ENCODE measurements around the gene SAMD14.

SAMD14 gene

GRCh38 chr17:50165867-50166517, 36.0 kb upstream of the SAMD14 start, which contains the start of gene SGCA:
Gene SGCA (plus strand): TSS chr17:50166005. CDS start chr17:50166041, 36 bp downstream.
- Histone ChIP-seq H3K27me3 (ENCODE audit: control insufficient read depth, insufficient read depth, low read length) (no peaks in the 10 kb centered on the region), H3K9me3 (ENCODE audit: control insufficient read depth, low read length) (no peaks in the 10 kb centered on the region), H3K4me1 (peaks cover 5% of the 10 kb centered on the region), H3K4me2 (ENCODE audit: low read length) (no peak within 1 kb of the TSS), H3K27ac (no peak within 1 kb of the TSS), H2AFZ (no peak within 1 kb of the TSS), H3K4me3 (ENCODE audit: low read depth, low read length) (no peak within 1 kb of the TSS), H3K9ac (no peak within 1 kb of the TSS), H3K79me2 (no peaks in the 10 kb centered on the region), H3K36me3 (ENCODE audit: control insufficient read depth, insufficient read depth, low read length) (no peaks in the 10 kb centered on the region)
- TF ChIP-seq, protein P1, sequence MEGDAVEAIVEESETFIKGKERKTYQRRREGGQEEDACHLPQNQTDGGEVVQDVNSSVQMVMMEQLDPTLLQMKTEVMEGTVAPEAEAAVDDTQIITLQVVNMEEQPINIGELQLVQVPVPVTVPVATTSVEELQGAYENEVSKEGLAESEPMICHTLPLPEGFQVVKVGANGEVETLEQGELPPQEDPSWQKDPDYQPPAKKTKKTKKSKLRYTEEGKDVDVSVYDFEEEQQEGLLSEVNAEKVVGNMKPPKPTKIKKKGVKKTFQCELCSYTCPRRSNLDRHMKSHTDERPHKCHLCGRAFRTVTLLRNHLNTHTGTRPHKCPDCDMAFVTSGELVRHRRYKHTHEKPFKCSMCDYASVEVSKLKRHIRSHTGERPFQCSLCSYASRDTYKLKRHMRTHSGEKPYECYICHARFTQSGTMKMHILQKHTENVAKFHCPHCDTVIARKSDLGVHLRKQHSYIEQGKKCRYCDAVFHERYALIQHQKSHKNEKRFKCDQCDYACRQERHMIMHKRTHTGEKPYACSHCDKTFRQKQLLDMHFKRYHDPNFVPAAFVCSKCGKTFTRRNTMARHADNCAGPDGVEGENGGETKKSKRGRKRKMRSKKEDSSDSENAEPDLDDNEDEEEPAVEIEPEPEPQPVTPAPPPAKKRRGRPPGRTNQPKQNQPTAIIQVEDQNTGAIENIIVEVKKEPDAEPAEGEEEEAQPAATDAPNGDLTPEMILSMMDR (IDR thresholded peaks at IDR 0.05), result no peak

- Histone ChIP-seq H3K36me3 (ENCODE audit: control insufficient read depth, insufficient read depth, low read length) (no peaks in the 10 kb centered on the region), H3K4me1 (peaks cover 5% of the 10 kb centered on the region), H3K4me3 (ENCODE audit: low read depth, low read length) (no peak overlapping the region), H3K9ac (no peak overlapping the region), H2AFZ (no peak overlapping the region), H3K9me3 (ENCODE audit: control insufficient read depth, low read length) (no peaks in the 10 kb centered on the region), H3K27ac (no peak overlapping the region), H3K27me3 (ENCODE audit: control insufficient read depth, insufficient read depth, low read length) (no peaks in the 10 kb centered on the region), H3K4me2 (ENCODE audit: low read length) (no peak overlapping the region), H3K79me2 (no peaks in the 10 kb centered on the region)
- TF ChIP-seq, protein P1 (IDR thresholded peaks at IDR 0.05), result no peak
These were observed 35.5 kb upstream of the SAMD14 start for GRCh38 chr17:50165466-50165865.

DNA sequence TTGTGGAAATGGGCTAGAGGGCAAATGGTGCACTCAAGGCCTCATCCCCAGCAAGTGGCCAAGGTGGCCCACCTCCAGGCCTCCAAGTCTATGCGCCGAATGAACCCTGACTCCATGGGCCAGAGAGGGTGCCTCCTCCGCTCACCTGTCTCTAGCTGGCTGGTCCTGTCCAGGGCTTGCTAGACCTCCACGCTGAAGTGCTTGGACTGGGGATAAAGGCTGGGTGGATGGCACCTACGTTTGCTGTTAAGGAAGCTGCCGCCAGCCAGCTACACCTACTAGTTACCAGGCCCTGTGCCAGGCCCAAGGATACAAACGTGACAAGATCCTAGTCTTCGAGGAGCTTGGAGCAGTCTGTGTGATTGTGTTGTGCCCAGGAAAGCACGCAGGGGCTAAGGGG, 35.1 kb upstream of the SAMD14 start:
- TF ChIP-seq, protein P1 (IDR thresholded peaks at IDR 0.05), result no peak

GRCh38 chr17:50164697-50164988, 34.7 kb upstream of the SAMD14 start:
- H3K4me3 ChIP-seq (ENCODE audit: low read depth, low read length), result no peak overlapping the region
- no peak overlapping the region for H3K9ac ChIP-seq
- H3K27ac ChIP-seq, result no peak overlapping the region
- H3K4me2 ChIP-seq (ENCODE audit: low read length), result no peak overlapping the region
- H3K36me3 ChIP-seq (ENCODE audit: control insufficient read depth, insufficient read depth, low read length), result no peaks in the 10 kb centered on the region
- H3K79me2 ChIP-seq, result no peaks in the 10 kb centered on the region
- H3K27me3 ChIP-seq (ENCODE audit: control insufficient read depth, insufficient read depth, low read length), result no peaks in the 10 kb centered on the region
- no peaks in the 10 kb centered on the region for H3K9me3 ChIP-seq (ENCODE audit: control insufficient read depth, low read length)
- TF ChIP-seq, protein P1 (IDR thresholded peaks at IDR 0.05), result no peak
- peaks cover 5% of the 10 kb centered on the region for H3K4me1 ChIP-seq
- H2AFZ ChIP-seq, result no peak overlapping the region

More for the DNA sequence above, 35.1 kb upstream of the SAMD14 start:
- H3K4me2 ChIP-seq (ENCODE audit: low read length), result no peak overlapping the region
- H2AFZ ChIP-seq, result no peak overlapping the region
- H3K27me3 ChIP-seq (ENCODE audit: control insufficient read depth, insufficient read depth, low read length), result no peaks in the 10 kb centered on the region
- no peaks in the 10 kb centered on the region for H3K36me3 ChIP-seq (ENCODE audit: control insufficient read depth, insufficient read depth, low read length)
- H3K4me1 ChIP-seq, result peaks cover 5% of the 10 kb centered on the region
- H3K9me3 ChIP-seq (ENCODE audit: control insufficient read depth, low read length), result no peaks in the 10 kb centered on the region
- H3K9ac ChIP-seq, result no peak overlapping the region
- H3K79me2 ChIP-seq, result no peaks in the 10 kb centered on the region
- H3K27ac ChIP-seq, result no peak overlapping the region
- H3K4me3 ChIP-seq (ENCODE audit: low read depth, low read length), result no peak overlapping the region

All from parathyroid adenoma (tissue), 2 donors.